LNCAP (cell line): Measurements from ENCODE around the gene RUSF1.

Source experiments
- TF ChIP-seq, protein P1 (sequence below): fragments of 450-650 bp; IDR thresholded peaks from 2 replicates; pipeline ENCODE4 v1.5.1; 2017; ENCODE audit warnings: mild to moderate bottlenecking

Gene RUSF1

DNA sequence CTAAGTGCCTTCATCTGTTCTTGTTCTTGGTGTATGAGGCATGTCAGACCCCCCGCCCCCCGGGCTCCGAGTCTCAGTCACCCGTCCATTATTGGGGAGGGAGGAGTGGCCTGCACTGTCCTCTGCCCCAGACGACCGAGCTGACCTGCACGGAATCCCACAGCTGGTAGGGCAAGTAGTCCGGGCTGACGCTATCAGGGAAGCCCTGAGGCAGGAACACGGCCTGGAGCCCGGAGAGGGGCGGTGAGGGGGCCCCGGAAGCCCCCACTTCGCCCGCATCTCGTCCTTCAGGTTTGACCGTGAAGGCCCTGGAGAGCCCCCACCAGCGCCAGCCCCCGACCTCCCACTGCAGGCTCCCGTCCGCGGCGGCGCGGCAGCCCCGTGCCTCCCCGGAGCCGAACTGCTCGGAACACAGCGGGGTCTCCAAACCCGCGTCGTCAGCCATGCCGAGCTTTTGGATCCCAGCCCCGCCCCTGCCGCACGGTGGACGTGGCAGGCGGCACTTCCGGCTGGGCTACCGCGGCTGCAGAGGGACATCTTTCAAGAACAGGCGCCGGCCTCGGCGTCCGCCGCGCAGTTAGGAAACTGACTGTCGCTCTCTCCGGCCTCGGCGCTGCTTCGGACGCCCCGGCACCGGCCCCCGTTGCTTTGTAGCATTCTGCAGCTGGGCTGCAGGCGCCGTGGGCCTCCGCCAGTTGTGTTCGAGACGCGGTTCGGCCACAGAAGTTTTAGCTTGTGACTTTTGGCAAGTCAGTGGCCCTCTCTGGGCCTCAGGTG is at the start of gene RUSF1:
TSS of gene RUSF1 (minus strand) at position 463 of the 777 bp plus-strand sequence. CDS start at position 445, 18 bp downstream.
- TF ChIP-seq, protein P1, sequence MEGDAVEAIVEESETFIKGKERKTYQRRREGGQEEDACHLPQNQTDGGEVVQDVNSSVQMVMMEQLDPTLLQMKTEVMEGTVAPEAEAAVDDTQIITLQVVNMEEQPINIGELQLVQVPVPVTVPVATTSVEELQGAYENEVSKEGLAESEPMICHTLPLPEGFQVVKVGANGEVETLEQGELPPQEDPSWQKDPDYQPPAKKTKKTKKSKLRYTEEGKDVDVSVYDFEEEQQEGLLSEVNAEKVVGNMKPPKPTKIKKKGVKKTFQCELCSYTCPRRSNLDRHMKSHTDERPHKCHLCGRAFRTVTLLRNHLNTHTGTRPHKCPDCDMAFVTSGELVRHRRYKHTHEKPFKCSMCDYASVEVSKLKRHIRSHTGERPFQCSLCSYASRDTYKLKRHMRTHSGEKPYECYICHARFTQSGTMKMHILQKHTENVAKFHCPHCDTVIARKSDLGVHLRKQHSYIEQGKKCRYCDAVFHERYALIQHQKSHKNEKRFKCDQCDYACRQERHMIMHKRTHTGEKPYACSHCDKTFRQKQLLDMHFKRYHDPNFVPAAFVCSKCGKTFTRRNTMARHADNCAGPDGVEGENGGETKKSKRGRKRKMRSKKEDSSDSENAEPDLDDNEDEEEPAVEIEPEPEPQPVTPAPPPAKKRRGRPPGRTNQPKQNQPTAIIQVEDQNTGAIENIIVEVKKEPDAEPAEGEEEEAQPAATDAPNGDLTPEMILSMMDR, result no peak

DNA sequence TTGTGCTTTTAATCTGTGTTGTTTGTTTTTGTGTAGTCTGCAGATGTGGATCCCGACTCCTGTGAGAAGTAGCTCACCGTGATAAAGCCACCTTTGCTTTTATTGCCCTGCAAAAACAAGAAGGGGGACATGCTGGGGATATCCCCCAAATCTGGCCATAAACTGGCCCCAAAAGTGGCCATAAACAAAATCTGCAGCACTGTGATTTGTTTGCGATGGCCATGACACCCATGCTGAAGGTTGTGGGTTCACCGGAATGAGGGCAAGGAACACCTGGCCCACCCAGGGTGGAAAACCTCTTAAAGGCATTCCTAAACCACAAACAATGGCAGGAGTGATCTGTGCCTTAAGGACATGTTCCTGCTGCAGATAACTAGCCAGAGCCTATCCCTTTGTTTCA is 34.6 kb upstream of the RUSF1 start:
- TF ChIP-seq, protein P1, result no peak

DNA sequence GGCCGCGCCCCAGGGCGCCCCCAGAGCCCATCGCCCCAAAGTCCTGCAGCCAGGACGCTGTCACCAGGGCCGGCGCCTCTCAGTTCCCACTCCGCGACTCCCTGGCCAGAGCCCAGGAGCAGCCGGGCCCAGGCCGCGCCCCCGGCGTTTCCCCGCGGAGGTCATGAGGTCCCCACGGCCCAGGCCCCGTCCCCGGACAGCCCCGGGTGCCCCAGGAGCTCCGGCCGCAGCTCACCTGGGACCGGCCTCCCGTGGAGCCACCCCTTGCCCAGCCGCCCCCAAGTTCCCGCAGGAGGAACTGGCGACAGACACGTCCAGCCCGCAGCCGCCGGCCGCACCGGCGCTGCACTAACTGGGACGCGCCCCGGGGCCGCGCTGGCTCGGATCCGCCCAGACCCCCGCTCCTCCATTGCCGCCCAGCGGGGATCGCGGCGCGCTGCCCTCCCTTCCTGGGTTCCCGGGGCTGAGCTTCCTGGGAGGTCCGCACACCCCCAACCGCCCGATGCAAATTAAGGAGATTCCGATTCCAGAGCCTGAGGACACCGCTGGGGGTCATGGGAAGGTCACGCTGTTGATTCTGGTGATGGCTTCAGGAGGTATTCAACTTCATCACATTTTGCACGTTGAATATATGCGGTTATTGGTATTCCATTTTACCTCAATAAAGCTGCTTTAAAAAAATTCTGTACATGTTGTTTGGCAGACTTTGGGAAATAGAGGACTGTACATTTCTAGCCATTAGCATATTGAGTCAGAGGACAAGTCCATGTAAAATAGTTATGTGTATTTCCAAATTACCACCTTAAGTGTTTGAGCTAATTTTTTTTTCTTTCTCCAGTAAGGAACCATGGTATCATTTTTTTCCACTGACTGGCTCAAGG is 29.4 kb upstream of the RUSF1 start:
- TF ChIP-seq, protein P1, result no peak

DNA sequence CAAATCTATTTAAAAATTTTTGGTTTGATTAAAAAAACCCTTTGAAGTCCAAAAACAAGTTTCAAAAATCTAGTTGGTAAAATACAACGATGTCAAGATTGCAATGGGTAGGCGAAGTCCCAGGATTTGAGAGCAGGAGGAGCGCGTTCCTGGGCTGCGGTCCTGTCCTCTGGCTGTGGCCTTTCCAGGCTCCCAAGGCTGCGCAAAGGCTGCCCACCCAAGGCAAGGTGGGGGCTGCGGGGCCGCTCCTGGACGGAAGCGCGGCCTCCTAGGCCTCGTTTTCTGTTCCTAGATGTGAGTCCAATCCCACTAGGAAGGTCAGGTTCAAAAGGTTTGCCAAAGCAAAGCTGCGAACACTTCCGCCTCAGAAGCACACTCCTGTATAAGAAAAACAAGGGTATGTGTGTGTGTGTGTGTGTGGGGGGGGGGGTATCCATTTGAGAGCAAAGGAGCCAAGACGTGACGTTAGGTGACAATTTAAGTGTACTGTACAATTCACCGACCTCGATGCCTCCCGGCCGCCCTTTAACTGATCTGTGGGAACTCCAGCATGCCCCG is 28.7 kb upstream of the RUSF1 start:
- TF ChIP-seq, protein P1, result no peak

DNA sequence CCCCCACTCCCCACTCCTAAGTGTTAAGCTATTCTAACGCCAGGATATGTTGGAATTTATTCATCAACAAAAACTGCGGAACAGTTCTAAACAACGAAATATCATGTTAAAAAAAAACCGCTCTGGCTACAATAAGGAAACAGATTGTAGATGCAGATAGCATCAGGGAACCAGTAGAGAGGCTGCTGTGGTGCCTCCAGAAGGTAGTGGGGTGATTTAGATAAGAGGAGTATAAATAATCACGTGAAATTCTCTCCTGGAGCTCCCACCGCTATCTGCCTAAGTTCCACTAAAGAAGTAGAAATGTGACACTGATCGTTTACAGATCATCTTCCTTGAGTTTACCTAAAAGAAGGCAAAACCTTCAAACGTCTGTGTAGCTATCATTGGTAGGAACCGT is 27.5 kb upstream of the RUSF1 start:
- TF ChIP-seq, protein P1, result no peak

DNA sequence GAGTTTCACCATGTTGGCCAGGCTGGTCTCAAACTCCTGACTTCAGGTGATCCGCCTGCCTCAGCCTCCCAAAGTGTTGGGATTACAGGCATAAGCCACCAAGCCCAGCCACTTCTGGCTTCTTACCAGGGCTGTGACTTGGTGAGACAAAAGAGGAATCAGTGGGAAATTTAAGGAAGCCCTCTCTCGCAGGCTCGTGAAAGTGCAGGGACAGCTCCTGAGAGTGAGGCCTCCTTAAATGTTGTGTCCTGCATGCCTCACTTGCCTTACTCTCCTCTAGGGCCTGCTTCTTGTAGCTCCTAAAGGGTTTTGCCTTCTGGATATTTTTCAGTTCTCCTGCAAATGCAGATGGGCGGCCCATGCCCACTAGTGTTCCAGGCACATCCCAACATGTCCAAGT is 24.7 kb upstream of the RUSF1 start:
- TF ChIP-seq, protein P1, result no peak

DNA sequence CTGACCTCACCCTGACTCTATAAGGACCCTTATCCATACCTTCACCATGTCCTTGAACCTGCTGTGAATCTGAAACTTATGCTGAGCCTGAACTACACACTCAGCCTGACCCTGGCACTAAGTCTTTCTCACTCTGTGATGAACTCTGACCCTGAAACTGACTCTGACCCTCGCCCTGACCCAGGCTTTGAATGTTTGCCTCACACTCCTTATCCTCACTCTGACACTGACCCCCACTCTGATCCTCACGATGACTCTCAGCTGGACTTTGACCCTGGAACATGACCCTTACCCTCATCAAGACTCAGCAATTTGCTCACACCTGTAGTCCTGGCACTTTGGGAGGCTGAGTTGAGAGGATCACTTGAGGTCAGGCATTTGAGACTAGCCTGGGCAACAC is 23.9 kb upstream of the RUSF1 start:
- TF ChIP-seq, protein P1, result no peak
